ENCODE results near the gene WRAP73.

WRAP73 gene

GRCh38 chr1:3649342-3650247 lies at the start of gene WRAP73:
Gene WRAP73 (minus strand): TSS chr1:3650103. CDS start chr1:3649999, 104 bp downstream.
- peak; percentile 98 for DNase-seq

- DNase-seq = no peak
These were observed 49.7 kb upstream of the WRAP73 start for GRCh38 chr1:3699596-3699995.

- DNase-seq = no peak
These were observed 48.9 kb upstream of the WRAP73 start for GRCh38 chr1:3698660-3699408.

GRCh38 chr1:3697810-3698209 lies 47.9 kb upstream of the WRAP73 start:
- peak; percentile 96 for DNase-seq

GRCh38 chr1:3697104-3697503 lies 47.2 kb upstream of the WRAP73 start:
- no peak for DNase-seq

GRCh38 chr1:3696689-3697088 lies 46.8 kb upstream of the WRAP73 start:
- no peak for DNase-seq

GRCh38 chr1:3695326-3696217 lies 45.7 kb upstream of the WRAP73 start:
- DNase-seq = peak; percentile 70

- no peak for DNase-seq
These were observed 43.4 kb upstream of the WRAP73 start for GRCh38 chr1:3693321-3693720.

- no peak for DNase-seq
These were observed 42.7 kb upstream of the WRAP73 start for GRCh38 chr1:3692598-3692997.

GRCh38 chr1:3691421-3692204 lies 41.7 kb upstream of the WRAP73 start:
- DNase-seq = no peak

- no peak for DNase-seq
These were observed 40.6 kb upstream of the WRAP73 start for GRCh38 chr1:3690282-3691065.

GRCh38 chr1:3689138-3689750 lies 39.3 kb upstream of the WRAP73 start:
- no peak for DNase-seq

- DNase-seq = no peak
These were observed 38.6 kb upstream of the WRAP73 start for GRCh38 chr1:3688356-3689137.

GRCh38 chr1:3687504-3687903 lies 37.6 kb upstream of the WRAP73 start:
- no peak for DNase-seq

GRCh38 chr1:3685906-3686305 lies 36.0 kb upstream of the WRAP73 start:
- no peak for DNase-seq

GRCh38 chr1:3685222-3685621 lies 35.3 kb upstream of the WRAP73 start:
- DNase-seq = no peak

- no peak for DNase-seq
These were observed 34.1 kb upstream of the WRAP73 start for GRCh38 chr1:3683992-3684391.

GRCh38 chr1:3683197-3683596 lies 33.3 kb upstream of the WRAP73 start:
- DNase-seq = no peak

- no peak for DNase-seq
These were observed 32.2 kb upstream of the WRAP73 start for GRCh38 chr1:3681898-3682806.
